Gastroesophageal sphincter (tissue), 4 donors: ENCODE measurements around the gene AUTS2. TPM values are rescaled to one million over a fixed set of nuclear protein-coding genes. Genes with fewer than 3 reads are reported as not detected.

Source experiments
- ATAC-seq: fragments of 150-250 bp; one replicate; pipeline ENCODE4 v1.9.1; 2016; ENCODE audit warnings: mild to moderate bottlenecking, moderate library complexity
- H3K27ac ChIP-seq, 4 donors: fragments of 200-600 bp; sonication (generic) in 3 of 4; 1 replicate in 3 of 4; 2 replicates in 1 of 4; pipeline ENCODE4 v1.5.1; 2016 to 2019
- H3K27me3 ChIP-seq: fragments of 200-600 bp; sonication (generic); one replicate; pipeline ENCODE4 v1.5.1; 2019
- H3K36me3 ChIP-seq, 2 donors: fragments of 200-600 bp; sonication (generic); one replicate each; pipeline ENCODE4 v1.5.1; 2019; ENCODE audit warnings: control low read depth in 1 of 2
- H3K4me1 ChIP-seq, 3 donors: fragments of 200-600 bp; sonication (generic); 1 replicate in 2 of 3; 2 replicates in 1 of 3; pipeline ENCODE4 v1.5.1; 2016 to 2019; ENCODE audit warnings: control low read depth in 2 of 3
- H3K4me3 ChIP-seq, 2 donors: fragments of 200-600 bp; sonication (generic); one replicate each; pipeline ENCODE4 v1.5.1; 2019; ENCODE audit warnings: mild to moderate bottlenecking in 1 of 2, moderate library complexity in 1 of 2
- H3K9me3 ChIP-seq, 3 donors: fragments of 200-600 bp; sonication (generic); one replicate each; pipeline ENCODE4 v1.5.1; 2017 to 2019; ENCODE audit warnings: control low read depth in 2 of 3
- CTCF ChIP-seq, 4 experiments: fragments of 200-600 bp in 2 of 4; fragments of 450-650 bp in 2 of 4; sonication (generic) in 1 of 4; IDR thresholded peaks; one replicate each; pipeline ENCODE4 v1.5.1; 2017 to 2019; ENCODE audit warnings: antibody characterized with exemption in 4 of 4, mild to moderate bottlenecking in 2 of 4, moderate library complexity in 2 of 4
- EP300 ChIP-seq: sonication (generic); formaldehyde crosslinking; IDR thresholded peaks from one replicate; pipeline ENCODE4 v1.6.1; 2017; ENCODE audit warnings: antibody characterized with exemption, mild to moderate bottlenecking
- POLR2A ChIP-seq, 2 donors: fragments of 450-650 bp; IDR thresholded peaks; one replicate each; pipeline ENCODE4 v1.6.1; 2017; ENCODE audit warnings: antibody characterized with exemption in 2 of 2, mild to moderate bottlenecking in 2 of 2, moderate library complexity in 1 of 2
- POLR2AphosphoS5 ChIP-seq: sonication (generic); formaldehyde crosslinking; IDR thresholded peaks from one replicate; pipeline ENCODE4 v1.6.1; 2017; ENCODE audit warnings: antibody characterized with exemption
- WGBS, 2 donors: methylation state at CpG; one replicate each; pipeline ENCODE4 v1.1.5; 2018; ENCODE audit warnings: low coverage in 1 of 2; 5-methylcytosine and 5-hydroxymethylcytosine counted together
- total RNA-seq, 4 donors: library from RNA; depleted of rRNA; stranded (reverse); fragments of >200 nt; gene quantifications; one replicate each; pipeline ENCODE4 v1.1.0, GENCODE V29; 2016

The AUTS2 gene
- total RNA-seq, 4 donors from 2014 or later = 12.2 to 48.7 (median 44.1) TPM

DNA sequence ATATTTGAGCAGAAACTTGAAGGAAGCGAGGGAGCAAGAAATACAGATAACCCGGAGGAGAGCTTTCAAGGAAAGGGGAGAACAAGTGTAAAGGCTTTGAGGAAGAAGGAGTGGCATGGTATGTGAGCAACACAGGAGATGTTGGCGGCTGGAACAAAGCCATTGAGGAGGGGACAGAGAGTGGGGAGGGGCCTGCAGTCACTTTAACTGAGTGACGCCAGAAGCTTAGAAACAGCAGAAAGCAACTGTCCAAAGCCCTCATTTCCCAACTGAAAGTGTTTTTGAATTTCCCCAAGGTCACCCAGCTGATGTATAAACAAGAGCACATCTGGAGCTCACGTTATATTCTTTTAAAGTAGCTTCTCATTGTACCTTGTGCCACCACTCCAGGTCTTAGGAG lies 19.1 kb downstream of the AUTS2 start:
- TF ChIP-seq POLR2A (IDR thresholded peaks at IDR 0.05) = no peak
- TF ChIP-seq POLR2AphosphoS5 = no peak
- no peak for TF ChIP-seq EP300
- TF ChIP-seq CTCF (IDR thresholded peaks at IDR 0.05) = no peak
- WGBS, 2 donors = 79 to 91% methylated on average over 5 of the region's 5 CpGs
- Histone ChIP-seq H3K27ac (no peak overlapping the region), H3K9me3 (no peaks in the 10 kb centered on the region), H3K4me3 (no peak overlapping the region), H3K27me3 (no peaks in the 10 kb centered on the region), H3K36me3 (no peaks in the 10 kb centered on the region), H3K4me1 (peaks cover 0 to 18% (median 0%) of the 10 kb centered on the region in 3 donors)
- no peak for ATAC-seq

DNA sequence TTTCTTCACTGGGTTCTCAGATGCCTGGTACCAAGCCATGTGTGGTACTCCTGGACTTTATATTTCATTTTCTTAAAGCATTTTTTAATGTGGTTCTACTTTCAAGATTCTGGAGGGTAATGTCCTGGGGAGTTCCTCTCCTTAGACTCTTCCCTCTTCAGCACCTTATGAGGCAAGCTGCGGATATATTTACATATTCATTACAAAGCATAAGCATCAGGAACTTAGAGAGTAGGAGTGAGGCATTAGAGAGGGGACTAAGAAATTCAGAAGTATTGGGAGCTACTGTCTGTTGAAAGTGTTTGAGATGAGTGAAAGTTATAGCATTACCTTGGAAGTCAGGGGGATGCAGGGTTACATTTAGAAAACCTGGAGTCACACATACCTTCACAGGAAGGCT lies 20.8 kb downstream of the AUTS2 start:
- no peaks in the 10 kb centered on the region for H3K36me3 ChIP-seq
- no peak overlapping the region for H3K4me3 ChIP-seq
- no peaks in the 10 kb centered on the region for H3K9me3 ChIP-seq
- ATAC-seq = no peak
- TF ChIP-seq POLR2AphosphoS5 (no peak), EP300 (no peak), CTCF (IDR thresholded peaks at IDR 0.05) (no peak), POLR2A (IDR thresholded peaks at IDR 0.05) (no peak)
- WGBS, 2 donors = 91% methylated on average over 1 of the region's 1 CpG; no CpG with 5 or more reads in 1 of the 2 donors
- H3K4me1 ChIP-seq = peaks cover 0 to 22% (median 3%) of the 10 kb centered on the region in 3 donors
- H3K27me3 ChIP-seq = no peaks in the 10 kb centered on the region
- H3K27ac ChIP-seq = no peak overlapping the region

- H3K36me3 ChIP-seq = no peaks in the 10 kb centered on the region
- WGBS, 2 donors = 72 to 78% methylated on average over 1 to 2 of the region's 2 CpGs
- ATAC-seq = no peak
- H3K4me3 ChIP-seq = no peak overlapping the region
- no peak overlapping the region for H3K27ac ChIP-seq
- H3K9me3 ChIP-seq = no peaks in the 10 kb centered on the region
- H3K4me1 ChIP-seq = peaks cover 0 to 26% (median 3%) of the 10 kb centered on the region in 3 donors
- TF ChIP-seq POLR2AphosphoS5 = no peak
- TF ChIP-seq POLR2A (IDR thresholded peaks at IDR 0.05) = no peak
- TF ChIP-seq EP300 = no peak
- no peak for TF ChIP-seq CTCF (IDR thresholded peaks at IDR 0.05)
- H3K27me3 ChIP-seq = no peaks in the 10 kb centered on the region
Measured at GRCh38 chr7:69619635-69620034, 21.4 kb downstream of the AUTS2 start.

DNA sequence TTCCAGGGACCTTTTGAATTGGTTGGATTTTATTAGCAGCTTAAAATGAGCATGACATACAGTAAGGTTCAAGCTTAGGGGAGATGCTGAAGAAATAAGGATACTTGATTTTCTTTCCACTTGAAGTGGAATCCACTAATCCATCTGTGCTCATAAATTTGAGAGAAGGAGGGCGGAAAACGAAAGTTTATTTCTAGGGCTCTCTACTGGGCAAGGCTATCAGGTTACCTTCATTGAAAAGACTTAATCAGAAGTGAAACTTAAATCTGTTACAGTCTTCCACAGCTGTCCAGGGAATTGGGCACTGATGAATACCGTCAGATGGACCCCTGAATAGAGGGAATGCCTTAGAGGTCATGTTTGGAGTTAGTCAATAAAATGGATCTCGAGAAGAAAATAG lies 21.8 kb downstream of the AUTS2 start:
- Histone ChIP-seq H3K4me3 (no peak overlapping the region), H3K27me3 (no peaks in the 10 kb centered on the region), H3K9me3 (no peaks in the 10 kb centered on the region), H3K27ac (no peak overlapping the region), H3K4me1 (peaks cover 1 to 31% (median 3%) of the 10 kb centered on the region in 3 donors), H3K36me3 (no peaks in the 10 kb centered on the region)
- WGBS, 2 donors = 48 to 55% methylated on average over 4 of the region's 4 CpGs
- TF ChIP-seq POLR2A (IDR thresholded peaks at IDR 0.05) = no peak
- no peak for TF ChIP-seq POLR2AphosphoS5
- TF ChIP-seq CTCF (IDR thresholded peaks at IDR 0.05) = no peak
- no peak for TF ChIP-seq EP300
- no peak for ATAC-seq

DNA sequence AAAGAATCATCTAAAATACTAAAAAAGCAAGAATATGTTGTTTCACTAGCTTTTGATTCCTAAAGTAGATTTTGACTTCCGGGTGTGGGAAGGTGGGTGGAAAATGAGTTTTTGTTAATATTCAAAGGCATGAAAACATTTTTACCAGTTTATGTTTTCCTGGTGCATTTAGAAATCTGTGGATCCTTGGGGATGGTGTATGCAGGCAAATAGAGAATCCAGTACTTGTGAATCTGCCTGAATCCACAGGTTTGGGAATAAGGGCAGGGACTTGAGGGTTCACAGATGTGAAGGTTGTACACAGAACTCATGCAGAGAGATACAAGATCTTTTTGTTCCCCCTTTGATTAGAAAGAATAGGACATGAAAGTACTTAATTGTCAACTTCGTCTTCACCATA lies 22.4 kb downstream of the AUTS2 start:
- H3K27ac ChIP-seq = no peak overlapping the region
- H3K9me3 ChIP-seq = no peaks in the 10 kb centered on the region
- no peaks in the 10 kb centered on the region for H3K36me3 ChIP-seq
- no peaks in the 10 kb centered on the region for H3K27me3 ChIP-seq
- no peak for ATAC-seq
- H3K4me1 ChIP-seq = peaks cover 3 to 33% (median 4%) of the 10 kb centered on the region in 3 donors
- H3K4me3 ChIP-seq = no peak overlapping the region
- WGBS, 2 donors = 88 to 93% methylated on average over 2 of the region's 2 CpGs
- TF ChIP-seq CTCF (IDR thresholded peaks at IDR 0.05) (no peak), POLR2AphosphoS5 (no peak), POLR2A (IDR thresholded peaks at IDR 0.05) (no peak), EP300 (no peak)
